ENCODE measurements around the gene GLI2.
A peak's percentile ranks its signal among the peaks of the same experiment; 100 is the strongest.

GLI2 gene

GRCh38 chr2:120739438-120740090 is 3.9 kb downstream of the GLI2 start:
- TF ChIP-seq ZNF335 (tag by site-specific recombination; conservative IDR thresholded peaks at IDR 0.05) (no peak), KLF9 (tag by site-specific recombination; IDR thresholded peaks at IDR 0.05; ENCODE audit: low read depth) (no peak), ZNF174 (tag by site-specific recombination; IDR thresholded peaks at IDR 0.05) (no peak), PRDM1 (tag by site-specific recombination; IDR thresholded peaks at IDR 0.05) (peak; percentile 54; the same call in 1 of the 2 replicates), ZFP69B (tag by site-specific recombination; IDR thresholded peaks at IDR 0.05) (no peak), ZNF350 (tag by site-specific recombination; IDR thresholded peaks at IDR 0.05) (no peak), ZNF114 (tag by site-specific recombination; IDR thresholded peaks at IDR 0.05) (no peak)
- TF ChIP-seq, protein P1, sequence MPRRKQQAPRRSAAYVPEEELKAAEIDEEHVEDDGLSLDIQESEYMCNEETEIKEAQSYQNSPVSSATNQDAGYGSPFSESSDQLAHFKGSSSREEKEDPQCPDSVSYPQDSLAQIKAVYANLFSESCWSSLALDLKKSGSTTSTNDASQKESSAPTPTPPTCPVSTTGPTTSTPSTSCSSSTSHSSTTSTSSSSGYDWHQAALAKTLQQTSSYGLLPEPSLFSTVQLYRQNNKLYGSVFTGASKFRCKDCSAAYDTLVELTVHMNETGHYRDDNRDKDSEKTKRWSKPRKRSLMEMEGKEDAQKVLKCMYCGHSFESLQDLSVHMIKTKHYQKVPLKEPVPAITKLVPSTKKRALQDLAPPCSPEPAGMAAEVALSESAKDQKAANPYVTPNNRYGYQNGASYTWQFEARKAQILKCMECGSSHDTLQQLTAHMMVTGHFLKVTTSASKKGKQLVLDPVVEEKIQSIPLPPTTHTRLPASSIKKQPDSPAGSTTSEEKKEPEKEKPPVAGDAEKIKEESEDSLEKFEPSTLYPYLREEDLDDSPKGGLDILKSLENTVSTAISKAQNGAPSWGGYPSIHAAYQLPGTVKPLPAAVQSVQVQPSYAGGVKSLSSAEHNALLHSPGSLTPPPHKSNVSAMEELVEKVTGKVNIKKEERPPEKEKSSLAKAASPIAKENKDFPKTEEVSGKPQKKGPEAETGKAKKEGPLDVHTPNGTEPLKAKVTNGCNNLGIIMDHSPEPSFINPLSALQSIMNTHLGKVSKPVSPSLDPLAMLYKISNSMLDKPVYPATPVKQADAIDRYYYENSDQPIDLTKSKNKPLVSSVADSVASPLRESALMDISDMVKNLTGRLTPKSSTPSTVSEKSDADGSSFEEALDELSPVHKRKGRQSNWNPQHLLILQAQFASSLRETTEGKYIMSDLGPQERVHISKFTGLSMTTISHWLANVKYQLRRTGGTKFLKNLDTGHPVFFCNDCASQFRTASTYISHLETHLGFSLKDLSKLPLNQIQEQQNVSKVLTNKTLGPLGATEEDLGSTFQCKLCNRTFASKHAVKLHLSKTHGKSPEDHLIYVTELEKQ (tag by site-specific recombination; IDR thresholded peaks at IDR 0.05; ENCODE audit: borderline replicate concordance) = no peak
- Histone ChIP-seq H3K4me1 (ENCODE audit: control insufficient read depth, insufficient read depth, low read length) (peaks cover 31% of the 10 kb centered on the region), H3K9me3 (ENCODE audit: control insufficient read depth, insufficient read depth, low read depth, low read length) (no peaks in the 10 kb centered on the region), H3K27ac (ENCODE audit: extremely low read depth, low read depth, low read length) (no peak overlapping the region; the same call in 1 of the 2 replicates), H3K4me3 (ENCODE audit: low read depth, low read length) (no peak overlapping the region), H3K36me3 (ENCODE audit: control insufficient read depth in 2 of 2, insufficient read depth in 1 of 2, low read length in 2 of 2) (no peaks in the 10 kb centered on the region)
- ChIA-PET POLR2A (no interaction called here), CTCF (interaction anchor here (0.6 to 0.9 kb wide), 4 partner anchors 31 to 392 kb away, joined by 3 to 4 read pairs (median 3); no protein-coding TSS in a partner anchor)

GRCh38 chr2:120740375-120740764 is 4.7 kb downstream of the GLI2 start:
- H3K27ac ChIP-seq (ENCODE audit: extremely low read depth, low read depth, low read length) = no peak overlapping the region; the same call in 1 of the 2 replicates
- CTCF ChIA-PET = interaction anchor here (0.7 to 1.3 kb wide), 3 partner anchors 28 to 209 kb away, joined by 3 to 5 read pairs (median 3); no protein-coding TSS in a partner anchor

More at GRCh38 chr2:120740375-120740764, 4.7 kb downstream of the GLI2 start:
- H3K36me3 ChIP-seq (ENCODE audit: control insufficient read depth in 2 of 2, insufficient read depth in 1 of 2, low read length in 2 of 2) = no peaks in the 10 kb centered on the region
- peaks cover 31% of the 10 kb centered on the region for H3K4me1 ChIP-seq (ENCODE audit: control insufficient read depth, insufficient read depth, low read length)
- no peak for TF ChIP-seq ZNF660 (tag by site-specific recombination; IDR thresholded peaks at IDR 0.05)
- no peak for TF ChIP-seq ATF2 (tag by site-specific recombination; IDR thresholded peaks at IDR 0.05; ENCODE audit: low read depth)
- no peak for TF ChIP-seq ZNF266 (tag by site-specific recombination; IDR thresholded peaks at IDR 0.05; ENCODE audit: low read depth)
- TF ChIP-seq GLIS1 (tag by site-specific recombination; IDR thresholded peaks at IDR 0.05) = no peak
- no peak for TF ChIP-seq ZNF280C (tag by site-specific recombination; IDR thresholded peaks at IDR 0.05)
- no peak for TF ChIP-seq WT1 (tag by site-specific recombination; IDR thresholded peaks at IDR 0.05)
- no peak for TF ChIP-seq ZNF658 (tag by site-specific recombination; IDR thresholded peaks at IDR 0.05)
- no peak for TF ChIP-seq ZBTB26 (tag by site-specific recombination; optimal IDR thresholded peaks at IDR 0.05)
- no peak for TF ChIP-seq ZXDB (tag by site-specific recombination; IDR thresholded peaks at IDR 0.05)
- no peak for TF ChIP-seq HOXD13 (CRISPR knock-in tag; IDR thresholded peaks at IDR 0.05; ENCODE audit: borderline replicate concordance)
- peak; percentile 81 for TF ChIP-seq ZBTB17 (tag by site-specific recombination; IDR thresholded peaks at IDR 0.05)
- TF ChIP-seq KLF7 (tag by site-specific recombination; IDR thresholded peaks at IDR 0.05; ENCODE audit: borderline replicate concordance) = no peak
- TF ChIP-seq ZNF664 (tag by site-specific recombination; IDR thresholded peaks at IDR 0.05) = no peak
- no peak for TF ChIP-seq ZFHX2 (tag by site-specific recombination; conservative IDR thresholded peaks at IDR 0.05)
- TF ChIP-seq PRDM1 (tag by site-specific recombination; IDR thresholded peaks at IDR 0.05) = 0 out of 2 replicates have a peak, but pooled peaks have one; percentile 38
- no peak overlapping the region for H3K4me3 ChIP-seq (ENCODE audit: low read depth, low read length)
- POLR2A ChIA-PET = no interaction called here
- no peaks in the 10 kb centered on the region for H3K9me3 ChIP-seq (ENCODE audit: control insufficient read depth, insufficient read depth, low read depth, low read length)
